Activated naive CD4-positive, alpha-beta T cell (primary cell): ENCODE results near the gene CFAP74.
A peak's percentile ranks its signal among the peaks of the same experiment; 100 is the strongest.

Experiments used
- DNase-seq, 4 experiments: peaks; one replicate each; lab custom pipeline; 2025; lab: John Stamatoyannopoulos, UW

CFAP74 gene

GRCh38 chr1:2003541-2004131 is at the start of gene CFAP74:
TSS of gene CFAP74 (minus strand) at chr1:2003786. CDS start at chr1:1990956, 12,830 bp downstream.
- DNase-seq, result no peak

- no peak for DNase-seq
These were observed 49.6 kb upstream of the CFAP74 start for GRCh38 chr1:2053217-2053616.

GRCh38 chr1:2052756-2053155 is 49.2 kb upstream of the CFAP74 start:
- no peak for DNase-seq

- no peak for DNase-seq
These were observed 48.6 kb upstream of the CFAP74 start for GRCh38 chr1:2052054-2052679.

- no peak for DNase-seq
These were observed 47.5 kb upstream of the CFAP74 start for GRCh38 chr1:2050793-2051682.

GRCh38 chr1:2050461-2050792 is 46.8 kb upstream of the CFAP74 start:
- DNase-seq, result peak in 1 of 4 experiments; percentile 55

GRCh38 chr1:2049718-2050431 is 46.3 kb upstream of the CFAP74 start, which contains the start of gene PRKCZ:
TSS of gene PRKCZ (plus strand) at chr1:2050411. CDS start at chr1:2050631, 220 bp downstream.
- peak; percentile 87 to 96 (median 89) for DNase-seq

GRCh38 chr1:2049225-2049717 is 45.7 kb upstream of the CFAP74 start:
- DNase-seq, result no peak

- DNase-seq, result no peak
These were observed 44.5 kb upstream of the CFAP74 start for GRCh38 chr1:2047749-2048729.

GRCh38 chr1:2046953-2047748 is 43.6 kb upstream of the CFAP74 start:
- no peak for DNase-seq

- DNase-seq, result peak in 1 of 4 experiments; percentile 37
These were observed 42.8 kb upstream of the CFAP74 start for GRCh38 chr1:2046174-2046917.

GRCh38 chr1:2045468-2046173 is 42.0 kb upstream of the CFAP74 start:
- DNase-seq, result no peak

- peak; percentile 68 to 79 (median 70) for DNase-seq
These were observed 41.1 kb upstream of the CFAP74 start for GRCh38 chr1:2044510-2045319.

- no peak for DNase-seq
These were observed 40.3 kb upstream of the CFAP74 start for GRCh38 chr1:2043886-2044285.

- no peak for DNase-seq
These were observed 39.5 kb upstream of the CFAP74 start for GRCh38 chr1:2042830-2043773.

- no peak for DNase-seq
These were observed 38.3 kb upstream of the CFAP74 start for GRCh38 chr1:2041887-2042286.

- no peak for DNase-seq
These were observed 37.7 kb upstream of the CFAP74 start for GRCh38 chr1:2041305-2041704.
